GM12878 (cell line): Measurements from ENCODE around the gene NDEL1. TPM values are rescaled to one million over a fixed set of nuclear protein-coding genes. Genes with fewer than 3 reads are reported as not detected.

Source experiments
- ATAC-seq: fragments of 200-7000 bp; cut with Tn5 transposase; 3 replicates; pipeline ENCODE4 v1.9.1; 2020; ENCODE audit warnings: mild to moderate bottlenecking, moderate library complexity
- BruUV-seq: library from RNA; stranded (reverse); fragments of 400-500 nt; replicated peaks from 2 replicates; lab custom pipeline; 2021; lab: Mats Ljungman, UMichigan
- CTCF ChIA-PET: fragments of 300-600 bp; sonication (Branson Sonifier 250); formaldehyde crosslinking; extraction: SDS; loops from one replicate; lab custom pipeline; 2021; ENCODE audit warnings: inconsistent platforms; lab: Yijun Ruan, JAX
- POLR2A ChIA-PET: fragments of 350-600 bp; formaldehyde crosslinking; extraction: SDS; loops from one replicate; lab custom pipeline; 2021; ENCODE audit warnings: inconsistent platforms; lab: Charles Lee
- RAD21 ChIA-PET: fragments of 300-600 bp; sonication (Branson Sonifier 250); formaldehyde crosslinking; loops from one replicate; lab custom pipeline; 2023; ENCODE audit warnings: antibody characterized with exemption; ENCODE audit not compliant: unreplicated experiment; lab: Charles Lee
- SMC1A ChIA-PET: fragments of 300-600 bp; sonication (Branson Sonifier 250); formaldehyde crosslinking; loops from one replicate; lab custom pipeline; 2023; ENCODE audit not compliant: unreplicated experiment, uncharacterized antibody; lab: Charles Lee
- DNase-seq: peaks from one replicate; pipeline ENCODE4 v3.0.0-alpha.2; 2011; ENCODE audit warnings: low read depth, low spot score
- FAIRE-seq: peaks from 3 replicates; lab custom pipeline; 2011; peaks lifted over from hg19 to GRCh38; lab: Jason Lieb, UNC
- H2AFZ ChIP-seq: 2 replicates; pipeline ENCODE4 v1.6.0; 2011; ENCODE audit warnings: low read depth, low read length, control low read depth; ENCODE audit not compliant: control insufficient read depth
- H3K27ac ChIP-seq: 2 replicates; pipeline ENCODE4 v1.5.1; 2011; ENCODE audit warnings: control low read depth; ENCODE audit not compliant: control insufficient read depth, insufficient read depth
- H3K27me3 ChIP-seq, 2 experiments: replicated peaks in 1 of 2; 2 replicates each; pipeline versions ENCODE4 v1.6.0 to v1.6.1; 2011; ENCODE audit warnings: low read length in 1 of 2; ENCODE audit not compliant: control insufficient read depth in 2 of 2, insufficient read depth in 2 of 2
- H3K36me3 ChIP-seq, 2 experiments: 2 replicates each; pipeline ENCODE4 v1.5.1; 2011; ENCODE audit warnings: low read length in 1 of 2; ENCODE audit not compliant: control insufficient read depth in 2 of 2, insufficient read depth in 2 of 2
- H3K4me1 ChIP-seq: 2 replicates; pipeline ENCODE4 v1.6.1; 2011; ENCODE audit warnings: mild to moderate bottlenecking, low read length, moderate library complexity, mixed read lengths; ENCODE audit not compliant: control insufficient read depth, insufficient read depth
- H3K4me2 ChIP-seq: 2 replicates; pipeline ENCODE4 v1.6.0; 2011; ENCODE audit warnings: control low read depth; ENCODE audit not compliant: control insufficient read depth, insufficient read depth
- H3K4me3 ChIP-seq: fragments of 200-600 bp; sonication (generic); 2 replicates; pipeline ENCODE4 v1.5.1; 2016
- H3K79me2 ChIP-seq: 2 replicates; pipeline ENCODE4 v1.6.0; 2011; ENCODE audit warnings: low read length; ENCODE audit not compliant: control insufficient read depth, insufficient read depth
- H3K9ac ChIP-seq: 2 replicates; pipeline ENCODE4 v1.8.0; 2011; ENCODE audit warnings: low read length, control low read depth, mixed read lengths; ENCODE audit not compliant: control insufficient read depth, insufficient read depth
- H3K9me3 ChIP-seq: replicated peaks from 3 replicates; pipeline ENCODE4 v1.5.1; 2011; ENCODE audit warnings: mild to moderate bottlenecking, low read length; ENCODE audit not compliant: control insufficient read depth, insufficient read depth
- H4K20me1 ChIP-seq: 2 replicates; pipeline ENCODE4 v1.6.0; 2011; ENCODE audit not compliant: control insufficient read depth, insufficient read depth
- BCL11A ChIP-seq: IDR thresholded peaks from 2 replicates; pipeline ENCODE4 v1.6.1; 2011; ENCODE audit warnings: low read depth, low read length
- BRCA1 ChIP-seq: IDR thresholded peaks from 2 replicates; pipeline ENCODE4 v1.6.1; 2011; ENCODE audit warnings: low read depth, low read length, improper control_type of control experiment
- CBFB ChIP-seq: IDR thresholded peaks from 2 replicates; pipeline ENCODE4 v1.6.1; 2016; ENCODE audit warnings: antibody characterized with exemption, low read depth
- CBX5 ChIP-seq: sonication (generic); IDR thresholded peaks from 2 replicates; pipeline ENCODE4 v1.6.1; 2016; ENCODE audit warnings: low read depth, moderate library complexity, mild to moderate bottlenecking, inconsistent platforms
- CEBPB ChIP-seq, 2 experiments: fragments of 150-350 bp in 1 of 2; IDR thresholded peaks; 2 replicates each; pipeline ENCODE4 v1.6.1; 2012 to 2014; ENCODE audit warnings: low read depth in 2 of 2, low read length in 2 of 2, borderline replicate concordance in 1 of 2, inconsistent platforms in 1 of 2
- FOXK2 ChIP-seq: fragments of 450-650 bp; IDR thresholded peaks from 2 replicates; pipeline ENCODE4 v1.6.1; 2017; ENCODE audit warnings: mild to moderate bottlenecking, moderate library complexity
- GATAD2B ChIP-seq: fragments of 450-650 bp; conservative IDR thresholded peaks from 2 replicates; pipeline ENCODE4 v1.6.1; 2017; ENCODE audit warnings: low read depth, mild to moderate bottlenecking, moderate library complexity
- HCFC1 ChIP-seq: fragments of 150-350 bp; IDR thresholded peaks from 2 replicates; pipeline ENCODE4 v1.6.1; 2014; ENCODE audit warnings: low read length
- HDAC6 ChIP-seq: fragments of 200-600 bp; sonication (generic); IDR thresholded peaks from one replicate; pipeline ENCODE4 v1.8.0; 2017; ENCODE audit warnings: antibody characterized with exemption; ENCODE audit not compliant: unreplicated experiment
- HSF1 ChIP-seq: fragments of 150-350 bp; IDR thresholded peaks from 2 replicates; pipeline ENCODE4 v1.6.1; 2014; ENCODE audit warnings: mild to moderate bottlenecking, low read depth, low read length
- IKZF1 ChIP-seq: fragments of 450-650 bp; conservative IDR thresholded peaks from 2 replicates; pipeline ENCODE4 v1.6.1; 2017; ENCODE audit warnings: antibody characterized with exemption, mild to moderate bottlenecking
- NR2F1 ChIP-seq: fragments of 450-650 bp; conservative IDR thresholded peaks from 2 replicates; pipeline ENCODE4 v1.6.1; 2017; ENCODE audit warnings: mild to moderate bottlenecking
- PAX8 ChIP-seq: fragments of 450-650 bp; IDR thresholded peaks from 2 replicates; pipeline ENCODE4 v1.6.1; 2017; ENCODE audit warnings: mild to moderate bottlenecking, moderate library complexity
- RAD21 ChIP-seq: IDR thresholded peaks from 2 replicates; pipeline ENCODE4 v1.6.1; 2011; ENCODE audit warnings: mild to moderate bottlenecking, low read depth, low read length, moderate library complexity; ENCODE audit not compliant: insufficient read depth
- SMAD5 ChIP-seq: IDR thresholded peaks from 2 replicates; pipeline ENCODE4 v1.6.1; 2016; ENCODE audit warnings: antibody characterized with exemption, low read depth
- SRF ChIP-seq, 2 experiments: IDR thresholded peaks; 2 replicates each; pipeline ENCODE4 v1.6.1; 2011; ENCODE audit warnings: low read depth in 2 of 2, low read length in 2 of 2, mild to moderate bottlenecking in 1 of 2, moderate library complexity in 1 of 2
- TAF1 ChIP-seq: IDR thresholded peaks from 2 replicates; pipeline ENCODE4 v1.6.1; 2011; ENCODE audit warnings: mild to moderate bottlenecking, low read depth, low read length, borderline replicate concordance
- USF2 ChIP-seq: IDR thresholded peaks from 2 replicates; pipeline ENCODE4 v1.6.1; 2011; ENCODE audit warnings: low read depth, low read length, improper control_type of control experiment, borderline replicate concordance
- WGBS: methylation state at CpG from one replicate; pipeline ENCODE4 v1.1.6; 2016; ENCODE audit warnings: low lambda C conversion rate; ENCODE audit not compliant: insufficient replicate concordance, insufficient coverage; ENCODE audit errors: missing lambda C conversion rate; 5-methylcytosine and 5-hydroxymethylcytosine counted together
- in situ Hi-C: fragments of 300-500 bp; cut with MboI; formaldehyde crosslinking; loops from 9 replicates; pipeline ENCODE4 v1.14.3; 2018; ENCODE audit warnings: mixed read lengths
- intact Hi-C: fragments of 100-400 bp; cut with micrococcal nuclease; formaldehyde crosslinking; loops from one replicate; pipeline ENCODE4 v1.14.2; 2022; ENCODE audit not compliant: unreplicated experiment
- polyA plus RNA-seq, 11 experiments: library from polyadenylated mRNA; depleted of rRNA in 4 of 11; unstranded in 6 of 11; stranded (reverse) in 5 of 11; fragments of >200 nt; fragmentation: Nextera tagmentation in 4 of 11; fragmentation: Illumina TruSeq in 1 of 11; extraction: Ambion mirVana in 4 of 11; extraction: Trizol in 1 of 11; gene quantifications; 1 replicate in 1 of 11; 2 replicates in 10 of 11; pipeline versions ENCODE4 v1.2.1 to v1.2.3, GENCODE V29; 2011 to 2016; ENCODE audit warnings: inconsistent platforms in 2 of 11, missing spikeins in 2 of 11, low read depth in 1 of 11
- total RNA-seq, 4 experiments: library from RNA; depleted of rRNA in 3 of 4; stranded (reverse); fragments of >200 nt in 3 of 4; fragmentation: Illumina TruSeq in 1 of 4; extraction: Trizol in 1 of 4; gene quantifications; 2 replicates each; pipeline versions ENCODE4 v1.2.1 to v1.2.3, GENCODE V29; 2013 to 2021
- TF ChIP-seq, protein P1 (sequence below): fragments of 450-650 bp; conservative IDR thresholded peaks from 2 replicates; pipeline ENCODE4 v1.6.1; 2017; ENCODE audit warnings: mild to moderate bottlenecking, moderate library complexity

The NDEL1 gene
- total and polyA plus RNA-seq, 10 of the 15 experiments (the other 5 are each of a cell fraction or from before 2014, with no cell fraction given), result 0.72 to 41.5 (median 29.9) TPM

DNA sequence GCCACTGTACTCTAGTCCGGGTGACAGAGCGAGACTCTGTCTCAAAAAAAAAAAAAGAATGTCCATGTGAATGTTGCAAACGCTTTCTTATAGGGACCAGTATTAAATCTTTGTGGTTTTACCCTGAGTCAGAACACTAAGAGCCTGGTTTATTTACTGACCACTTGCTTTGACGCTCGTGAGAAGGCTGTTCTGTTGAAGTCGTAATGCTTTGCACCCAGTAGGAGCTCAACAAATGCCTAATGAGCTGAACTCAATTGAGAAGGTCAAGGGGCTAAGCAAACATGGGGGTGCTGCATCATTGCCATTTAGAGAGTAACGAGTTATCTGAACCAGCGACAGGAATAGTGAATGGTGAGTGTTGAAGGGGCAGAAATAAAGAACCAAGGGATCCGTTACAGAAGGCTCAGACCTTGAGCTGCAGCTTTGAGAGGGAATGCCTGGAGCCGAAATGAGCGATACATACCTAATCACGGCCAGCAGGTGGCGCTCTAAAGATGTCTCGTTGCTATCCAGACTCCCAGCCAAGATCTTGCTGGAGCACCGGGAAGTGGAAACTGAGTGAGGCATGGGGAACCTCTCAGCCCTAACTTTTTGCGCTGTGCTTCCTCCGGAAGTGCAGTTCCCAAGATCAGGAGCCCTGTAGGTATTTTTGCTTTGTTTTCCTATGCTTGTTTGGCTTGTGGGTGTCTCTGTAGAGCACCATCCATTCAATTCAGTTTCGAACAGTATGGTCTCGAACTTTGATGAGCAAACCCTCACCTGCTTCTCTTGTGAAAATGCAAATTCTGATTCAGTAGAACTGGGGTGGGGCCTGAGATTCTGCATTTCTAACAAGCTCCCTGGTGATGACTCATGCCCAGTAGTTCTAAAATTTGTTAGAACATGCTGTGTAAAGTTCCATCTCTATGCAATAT, 25.5 kb upstream of the NDEL1 start (continued):
- peak; percentile 71 for TF ChIP-seq RAD21

GRCh38 chr17:8410883-8411238, 24.8 kb upstream of the NDEL1 start:
- ATAC-seq, result no peak
- DNase-seq, result no peak
- Histone ChIP-seq H3K27ac (no peak overlapping the region), H2AFZ (no peak overlapping the region), H4K20me1 (no peaks in the 10 kb centered on the region), H3K79me2 (no peaks in the 10 kb centered on the region), H3K9me3 (no peaks in the 10 kb centered on the region)
- in situ Hi-C loops (loop anchor here (5.0 to 10.0 kb wide), 2 partner anchors 336 to 604 kb away; no protein-coding TSS in a partner anchor), intact Hi-C loops (loop anchor here (1.0 to 10.0 kb wide), 3 partner anchors 335 to 484 kb away; no protein-coding TSS in a partner anchor)
- BruUV-seq, result no TSS peak
- SMC1A ChIA-PET, result interaction anchor here (0.7 to 1.8 kb wide), 15 partner anchors 10 to 591 kb away, joined by 3 to 20 read pairs (median 4); no protein-coding TSS in a partner anchor
- TF ChIP-seq CBX5, result no peak
- no peak for TF ChIP-seq SRF (IDR thresholded peaks at IDR 0.05; ENCODE audit: low read depth in 2 of 2, low read length in 2 of 2)
- TF ChIP-seq FOXK2, result no peak
- no peak for TF ChIP-seq CEBPB (IDR thresholded peaks at IDR 0.05; ENCODE audit: borderline replicate concordance in 1 of 2, low read depth in 2 of 2, low read length in 2 of 2)
- no peak for TF ChIP-seq HDAC6
- TF ChIP-seq GATAD2B, result no peak
- no peak for TF ChIP-seq BRCA1
- no peak for TF ChIP-seq USF2
- TF ChIP-seq HCFC1, result no peak
- TF ChIP-seq PAX8, result no peak
- no peak for TF ChIP-seq TAF1
- TF ChIP-seq NR2F1, result no peak
- no peak for TF ChIP-seq HSF1
- TF ChIP-seq, protein P1, sequence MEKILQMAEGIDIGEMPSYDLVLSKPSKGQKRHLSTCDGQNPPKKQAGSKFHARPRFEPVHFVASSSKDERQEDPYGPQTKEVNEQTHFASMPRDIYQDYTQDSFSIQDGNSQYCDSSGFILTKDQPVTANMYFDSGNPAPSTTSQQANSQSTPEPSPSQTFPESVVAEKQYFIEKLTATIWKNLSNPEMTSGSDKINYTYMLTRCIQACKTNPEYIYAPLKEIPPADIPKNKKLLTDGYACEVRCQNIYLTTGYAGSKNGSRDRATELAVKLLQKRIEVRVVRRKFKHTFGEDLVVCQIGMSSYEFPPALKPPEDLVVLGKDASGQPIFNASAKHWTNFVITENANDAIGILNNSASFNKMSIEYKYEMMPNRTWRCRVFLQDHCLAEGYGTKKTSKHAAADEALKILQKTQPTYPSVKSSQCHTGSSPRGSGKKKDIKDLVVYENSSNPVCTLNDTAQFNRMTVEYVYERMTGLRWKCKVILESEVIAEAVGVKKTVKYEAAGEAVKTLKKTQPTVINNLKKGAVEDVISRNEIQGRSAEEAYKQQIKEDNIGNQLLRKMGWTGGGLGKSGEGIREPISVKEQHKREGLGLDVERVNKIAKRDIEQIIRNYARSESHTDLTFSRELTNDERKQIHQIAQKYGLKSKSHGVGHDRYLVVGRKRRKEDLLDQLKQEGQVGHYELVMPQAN, result no peak
- no peak for TF ChIP-seq SMAD5
- no peak for TF ChIP-seq IKZF1
- TF ChIP-seq BCL11A, result no peak
- TF ChIP-seq CBFB, result no peak
- TF ChIP-seq, all 136 proteins: peak for 0
- no peaks in the 10 kb centered on the region for H3K4me1 ChIP-seq
- no peak overlapping the region for H3K4me2 ChIP-seq
- WGBS, result 76% methylated on average over 1 of the region's 1 CpG
- H3K27me3 ChIP-seq, result peaks cover 0 to 4% of the 10 kb centered on the region in 2 experiments; a peak in 3 of 4 replicates
- H3K4me3 ChIP-seq, result no peak overlapping the region
- ChIA-PET CTCF (interaction anchor here (1.0 to 3.3 kb wide), 16 partner anchors 10 to 591 kb away, joined by 3 to 67 read pairs (median 6); partner anchors contain the start of gene NDEL1), POLR2A (no interaction called here), RAD21 (interaction anchor here (0.8 to 2.1 kb wide), 11 partner anchors 17 to 587 kb away, joined by 3 to 34 read pairs (median 4); partner anchors contain the start of gene NDEL1)
- H3K9ac ChIP-seq, result no peak overlapping the region
- no peak for FAIRE-seq
- no peaks in the 10 kb centered on the region for H3K36me3 ChIP-seq
